GM12872 (cell line): ENCODE data around the gene KCTD4.

Experiments used
- CTCF ChIP-seq: IDR thresholded peaks from 3 replicates; pipeline ENCODE4 v1.5.1; 2011; ENCODE audit warnings: low read depth, mild to moderate bottlenecking, low read length, moderate library complexity; ENCODE audit not compliant: insufficient read depth

KCTD4 gene

DNA sequence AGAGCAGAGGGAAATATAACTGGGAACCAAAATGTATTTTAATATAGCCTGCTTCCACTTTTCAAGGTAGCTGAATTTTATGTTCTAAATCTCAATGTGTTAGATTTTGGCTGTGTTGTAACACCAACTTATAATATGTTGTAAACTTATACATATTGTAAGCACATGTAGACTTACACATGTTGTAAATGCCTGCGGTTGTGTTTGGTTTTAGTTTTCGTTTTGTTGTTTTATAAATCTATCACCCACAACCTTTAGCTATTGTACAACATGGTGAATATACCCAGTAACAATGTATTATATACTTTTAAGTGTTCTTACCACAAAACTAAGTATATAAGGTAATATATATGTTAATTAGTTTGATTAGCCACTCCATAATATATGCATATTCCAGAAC, 15.6 kb downstream of the KCTD4 start:
- TF ChIP-seq CTCF: no peak

GRCh38 chr13:45184693-45185092, 16.2 kb downstream of the KCTD4 start:
- TF ChIP-seq CTCF: no peak

GRCh38 chr13:45180713-45181601, 19.9 kb downstream of the KCTD4 start:
- TF ChIP-seq CTCF: no peak

- no peak for TF ChIP-seq CTCF
These were observed 20.5 kb downstream of the KCTD4 start for GRCh38 chr13:45180303-45180702.

DNA sequence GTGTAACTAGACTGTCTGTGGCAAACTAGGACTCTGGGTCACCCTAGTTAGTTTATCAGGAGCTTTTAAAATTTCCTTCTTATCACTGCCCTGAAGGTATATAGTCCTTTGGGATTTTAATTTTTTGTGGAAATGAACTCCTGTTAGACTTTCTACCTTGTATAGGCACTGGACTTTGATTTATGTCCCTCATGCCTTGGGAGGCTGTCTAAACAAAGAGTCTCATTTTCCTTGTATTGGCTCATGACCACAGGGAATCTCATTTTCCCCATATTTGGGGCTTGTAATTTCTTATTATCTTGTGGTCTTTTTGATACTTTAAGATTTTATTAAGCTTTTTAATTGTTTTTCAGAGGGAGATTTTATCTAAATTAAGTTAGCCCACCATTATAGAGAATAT, 21.4 kb downstream of the KCTD4 start:
- no peak for TF ChIP-seq CTCF

- no peak for TF ChIP-seq CTCF
These were observed 22.3 kb downstream of the KCTD4 start for GRCh38 chr13:45178349-45179162.

DNA sequence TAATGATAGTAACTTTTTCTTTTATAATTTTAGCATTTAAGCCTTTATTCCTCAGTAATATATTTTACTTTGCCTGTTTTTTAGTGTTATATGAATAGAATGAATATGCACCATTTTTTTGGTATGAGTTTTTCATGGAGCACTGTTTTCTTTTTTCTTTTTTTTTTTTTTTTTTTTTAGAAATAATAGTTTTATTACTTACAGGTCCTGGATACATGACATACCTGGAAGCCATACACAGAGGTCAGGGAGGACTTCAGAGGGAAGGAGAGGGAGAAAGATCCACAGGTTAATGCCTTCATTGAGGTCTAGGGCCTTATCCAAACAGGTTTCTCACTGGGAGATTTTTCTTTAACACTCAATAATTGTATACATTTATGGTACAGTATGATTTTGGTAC, 26.4 kb downstream of the KCTD4 start:
- no peak for TF ChIP-seq CTCF
